ENCODE measurements around the gene CCDC187. TPM values are rescaled to one million over a fixed set of nuclear protein-coding genes. Genes with fewer than 3 reads are reported as not detected.

CCDC187 gene
- polyA plus RNA-seq, 3 donors from 2014 or later, result not detected

GRCh38 chr9:136291306-136292025, 12.4 kb downstream of the CCDC187 start:
- no peak for DNase-seq
- H3K27ac Mint-ChIP-seq, result no peak overlapping the region
- no peaks in the 10 kb centered on the region for H3K4me1 Mint-ChIP-seq
- H3K9me3 Mint-ChIP-seq, result no peaks in the 10 kb centered on the region
- no peaks in the 10 kb centered on the region for H3K27me3 Mint-ChIP-seq (ENCODE audit: low read depth in 3 of 3)
- no peak overlapping the region for H3K4me3 Mint-ChIP-seq
- no peaks in the 10 kb centered on the region for H3K36me3 Mint-ChIP-seq

- H3K4me1 Mint-ChIP-seq, result no peaks in the 10 kb centered on the region
- DNase-seq, result no peak
- no peaks in the 10 kb centered on the region for H3K36me3 Mint-ChIP-seq
- H3K27me3 Mint-ChIP-seq (ENCODE audit: low read depth in 3 of 3), result no peaks in the 10 kb centered on the region
- no peaks in the 10 kb centered on the region for H3K9me3 Mint-ChIP-seq
- no peak overlapping the region for H3K27ac Mint-ChIP-seq
- H3K4me3 Mint-ChIP-seq, result no peak overlapping the region
Observed at GRCh38 chr9:136290508-136291000, 13.3 kb downstream of the CCDC187 start.

- Mint-ChIP-seq H3K4me3 (no peak overlapping the region), H3K27ac (no peak overlapping the region), H3K9me3 (no peaks in the 10 kb centered on the region), H3K4me1 (no peaks in the 10 kb centered on the region), H3K27me3 (ENCODE audit: low read depth in 3 of 3) (no peaks in the 10 kb centered on the region), H3K36me3 (no peaks in the 10 kb centered on the region)
- DNase-seq, result no peak
Observed at GRCh38 chr9:136289651-136290507, 14.0 kb downstream of the CCDC187 start.

- Mint-ChIP-seq H3K36me3 (no peaks in the 10 kb centered on the region), H3K27ac (no peak overlapping the region)
Observed at GRCh38 chr9:136287960-136288753, 15.7 kb downstream of the CCDC187 start.

GRCh38 chr9:136286987-136287379, 16.9 kb downstream of the CCDC187 start:
- Mint-ChIP-seq H3K27ac (no peak overlapping the region), H3K36me3 (no peaks in the 10 kb centered on the region), H3K27me3 (ENCODE audit: low read depth in 3 of 3) (peaks cover 0 to 2% (median 2%) of the 10 kb centered on the region in 3 donors), H3K9me3 (no peaks in the 10 kb centered on the region), H3K4me3 (no peak overlapping the region), H3K4me1 (peaks cover 0 to 3% of the 10 kb centered on the region in 2 donors)
- DNase-seq, result no peak

More at GRCh38 chr9:136287960-136288753, 15.7 kb downstream of the CCDC187 start:
- Mint-ChIP-seq H3K9me3 (no peaks in the 10 kb centered on the region), H3K4me1 (peaks cover 0 to 1% of the 10 kb centered on the region in 2 donors), H3K4me3 (no peak overlapping the region), H3K27me3 (ENCODE audit: low read depth in 3 of 3) (peaks cover 0 to 2% (median 0%) of the 10 kb centered on the region in 3 donors)
- no peak for DNase-seq

GRCh38 chr9:136286359-136286986, 17.4 kb downstream of the CCDC187 start:
- H3K27me3 Mint-ChIP-seq (ENCODE audit: low read depth in 3 of 3), result peaks cover 0 to 2% (median 2%) of the 10 kb centered on the region in 3 donors

GRCh38 chr9:136285501-136286358, 18.2 kb downstream of the CCDC187 start:
- H3K27me3 Mint-ChIP-seq (ENCODE audit: low read depth in 3 of 3), result peaks cover 2 to 4% (median 2%) of the 10 kb centered on the region in 3 donors
- no peaks in the 10 kb centered on the region for H3K9me3 Mint-ChIP-seq
- no peaks in the 10 kb centered on the region for H3K36me3 Mint-ChIP-seq
- H3K4me3 Mint-ChIP-seq, result no peak overlapping the region
- H3K4me1 Mint-ChIP-seq, result peaks cover 0 to 4% of the 10 kb centered on the region in 2 donors
- no peak overlapping the region for H3K27ac Mint-ChIP-seq
- DNase-seq, result no peak

More at GRCh38 chr9:136286359-136286986, 17.4 kb downstream of the CCDC187 start:
- no peak overlapping the region for H3K4me3 Mint-ChIP-seq
- no peaks in the 10 kb centered on the region for H3K36me3 Mint-ChIP-seq
- no peak for DNase-seq
- H3K27ac Mint-ChIP-seq, result peak overlapping the region in 2 of 6 donors; percentile 32 to 50
- H3K9me3 Mint-ChIP-seq, result no peaks in the 10 kb centered on the region
- peaks cover 0 to 4% of the 10 kb centered on the region in 2 donors for H3K4me1 Mint-ChIP-seq

- no peak overlapping the region for H3K4me3 Mint-ChIP-seq
- H3K27me3 Mint-ChIP-seq (ENCODE audit: low read depth in 3 of 3), result peaks cover 2 to 4% (median 2%) of the 10 kb centered on the region in 3 donors
- peaks cover 0 to 4% of the 10 kb centered on the region in 2 donors for H3K4me1 Mint-ChIP-seq
- no peaks in the 10 kb centered on the region for H3K36me3 Mint-ChIP-seq
- H3K9me3 Mint-ChIP-seq, result no peaks in the 10 kb centered on the region
- no peak for DNase-seq
- H3K27ac Mint-ChIP-seq, result no peak overlapping the region
Observed at GRCh38 chr9:136284951-136285350, 18.9 kb downstream of the CCDC187 start.

- Mint-ChIP-seq H3K27me3 (ENCODE audit: low read depth in 3 of 3) (peaks cover 2 to 4% (median 2%) of the 10 kb centered on the region in 3 donors), H3K36me3 (no peaks in the 10 kb centered on the region), H3K27ac (no peak overlapping the region), H3K4me3 (no peak overlapping the region), H3K9me3 (no peaks in the 10 kb centered on the region), H3K4me1 (peaks cover 0 to 4% of the 10 kb centered on the region in 2 donors)
- no peak for DNase-seq
Observed at GRCh38 chr9:136284311-136284710, 19.6 kb downstream of the CCDC187 start.

- Mint-ChIP-seq H3K27ac (no peak overlapping the region), H3K36me3 (no peaks in the 10 kb centered on the region), H3K4me3 (no peak overlapping the region), H3K4me1 (peaks cover 0 to 4% of the 10 kb centered on the region in 2 donors), H3K9me3 (no peaks in the 10 kb centered on the region), H3K27me3 (ENCODE audit: low read depth in 3 of 3) (peaks cover 2 to 4% (median 2%) of the 10 kb centered on the region in 3 donors)
- DNase-seq, result peak; percentile 56 to 66 (median 60)
Observed at GRCh38 chr9:136283291-136284235, 20.3 kb downstream of the CCDC187 start.

GRCh38 chr9:136282272-136282861, 21.5 kb downstream of the CCDC187 start:
- Mint-ChIP-seq H3K4me3 (no peak overlapping the region), H3K27ac (no peak overlapping the region), H3K27me3 (ENCODE audit: low read depth in 3 of 3) (peaks cover 2 to 4% (median 2%) of the 10 kb centered on the region in 3 donors), H3K4me1 (peaks cover 0 to 4% of the 10 kb centered on the region in 2 donors), H3K36me3 (no peaks in the 10 kb centered on the region), H3K9me3 (no peaks in the 10 kb centered on the region)
- DNase-seq, result no peak
